K562 (cell line): ENCODE results near the gene SFTPA2.
"Not testable (repeated sequence)": the region's sequence is repeated elsewhere in the genome, so short reads cannot be mapped to it uniquely, and the experiment has no call there.

Experiments used
- BACH1 ChIP-seq: fragments of 200-800 bp; sonication (Bioruptor generic); IDR thresholded peaks from 2 replicates; pipeline ENCODE4 v1.6.1; 2016; ENCODE audit warnings: missing genetic modification characterization, missing compliant biosample characterization
- CEBPB ChIP-seq: fragments of 450-650 bp; IDR thresholded peaks from 2 replicates; pipeline ENCODE4 v1.6.1; 2016; ENCODE audit warnings: missing genetic modification characterization, missing compliant biosample characterization
- EZH2 ChIP-seq: IDR thresholded peaks from 2 replicates; pipeline ENCODE4 v1.6.1; 2012; ENCODE audit warnings: low read depth, mild to moderate bottlenecking, inconsistent platforms, low read length, borderline replicate concordance
- FOXK1 ChIP-seq: sonication (generic); formaldehyde crosslinking; IDR thresholded peaks from 2 replicates; pipeline ENCODE4 v1.8.0; 2022; ENCODE audit warnings: missing genetic modification reagents, mild to moderate bottlenecking, borderline replicate concordance
- MYNN ChIP-seq, 2 experiments: sonication (generic); formaldehyde crosslinking in 1 of 2; IDR thresholded peaks; 2 replicates each; pipeline versions ENCODE4 v1.5.0 to v1.6.1; 2016 to 2020; ENCODE audit warnings: antibody characterized with exemption in 1 of 2, missing genetic modification reagents in 1 of 2
- NRF1 ChIP-seq, 2 experiments: fragments of 450-650 bp; IDR thresholded peaks in 1 of 2; conservative IDR thresholded peaks in 1 of 2; 2 replicates each; pipeline ENCODE4 v1.6.1; 2014; ENCODE audit warnings: mild to moderate bottlenecking in 2 of 2
- SRF ChIP-seq, 2 experiments: fragments of 250-450, 450-650 bp in 1 of 2; sonication (Bioruptor Pico) in 1 of 2; sonication (generic) in 1 of 2; formaldehyde crosslinking; IDR thresholded peaks; 2 replicates each; pipeline versions ENCODE4 v1.5.0 to v1.5.1; 2020 to 2022; ENCODE audit warnings: mild to moderate bottlenecking in 1 of 2, missing genetic modification reagents in 1 of 2
- XRCC4 ChIP-seq: IDR thresholded peaks from one replicate; pipeline ENCODE4 v1.6.1; 2011; ENCODE audit not compliant: insufficient read depth, insufficient read length; ENCODE audit errors: extremely low read depth
- TF ChIP-seq, protein P1 (sequence below): sonication (generic); formaldehyde crosslinking; IDR thresholded peaks from 2 replicates; pipeline ENCODE4 v1.9.0; 2022; ENCODE audit warnings: mild to moderate bottlenecking, missing genetic modification reagents
- TF ChIP-seq, protein P2 (sequence below): fragments of 250-450 bp; sonication (Bioruptor Pico); IDR thresholded peaks from 2 replicates; pipeline ENCODE4 v1.5.0; 2021; ENCODE audit warnings: mild to moderate bottlenecking, borderline replicate concordance
- TF ChIP-seq, protein P3 (sequence below): fragments of 200-800 bp; sonication (Bioruptor generic); IDR thresholded peaks from 2 replicates; pipeline ENCODE4 v1.6.1; 2016; ENCODE audit warnings: missing genetic modification characterization, missing compliant biosample characterization
- TF ChIP-seq, protein P4 (sequence below): sonication (generic); formaldehyde crosslinking; IDR thresholded peaks from 2 replicates; pipeline ENCODE4 v1.8.0; 2022; ENCODE audit warnings: mild to moderate bottlenecking, missing genetic modification reagents

DNA sequence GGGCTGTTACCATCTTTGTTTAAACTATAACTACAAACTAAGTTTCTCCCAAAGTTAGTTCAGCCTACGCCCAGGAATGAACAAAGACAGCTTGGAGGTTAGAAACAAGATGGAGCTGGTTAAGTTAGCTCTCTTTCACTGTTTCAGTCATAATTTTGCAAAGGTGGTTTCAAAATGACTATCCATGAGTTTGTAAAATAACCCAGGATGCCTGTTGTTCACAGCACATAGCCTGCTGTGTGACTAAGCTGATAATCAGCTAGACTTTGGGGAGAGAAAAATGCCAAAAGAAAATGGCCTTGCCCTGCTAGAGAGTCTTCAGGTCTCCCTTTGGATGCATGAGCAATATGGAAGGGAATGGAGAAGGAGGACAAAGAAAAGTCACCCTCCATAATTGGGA, 19.3 kb downstream of the SFTPA2 start:
- TF ChIP-seq CEBPB (tag); NRF1 (conservative IDR thresholded peaks at IDR 0.05 in 1 of 2, IDR thresholded peaks at IDR 0.05 in 1 of 2); FOXK1 (CRISPR knock-in tag); SRF (CRISPR knock-in tag; IDR thresholded peaks at IDR 0.05); EZH2; MYNN (IDR thresholded peaks at IDR 0.05); MYNN (CRISPR knock-in tag; IDR thresholded peaks at IDR 0.05); XRCC4; BACH1: not testable (repeated sequence)
- TF ChIP-seq, protein P1, sequence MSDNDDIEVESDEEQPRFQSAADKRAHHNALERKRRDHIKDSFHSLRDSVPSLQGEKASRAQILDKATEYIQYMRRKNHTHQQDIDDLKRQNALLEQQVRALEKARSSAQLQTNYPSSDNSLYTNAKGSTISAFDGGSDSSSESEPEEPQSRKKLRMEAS (CRISPR knock-in tag): not testable (repeated sequence)
- TF ChIP-seq, protein P2, sequence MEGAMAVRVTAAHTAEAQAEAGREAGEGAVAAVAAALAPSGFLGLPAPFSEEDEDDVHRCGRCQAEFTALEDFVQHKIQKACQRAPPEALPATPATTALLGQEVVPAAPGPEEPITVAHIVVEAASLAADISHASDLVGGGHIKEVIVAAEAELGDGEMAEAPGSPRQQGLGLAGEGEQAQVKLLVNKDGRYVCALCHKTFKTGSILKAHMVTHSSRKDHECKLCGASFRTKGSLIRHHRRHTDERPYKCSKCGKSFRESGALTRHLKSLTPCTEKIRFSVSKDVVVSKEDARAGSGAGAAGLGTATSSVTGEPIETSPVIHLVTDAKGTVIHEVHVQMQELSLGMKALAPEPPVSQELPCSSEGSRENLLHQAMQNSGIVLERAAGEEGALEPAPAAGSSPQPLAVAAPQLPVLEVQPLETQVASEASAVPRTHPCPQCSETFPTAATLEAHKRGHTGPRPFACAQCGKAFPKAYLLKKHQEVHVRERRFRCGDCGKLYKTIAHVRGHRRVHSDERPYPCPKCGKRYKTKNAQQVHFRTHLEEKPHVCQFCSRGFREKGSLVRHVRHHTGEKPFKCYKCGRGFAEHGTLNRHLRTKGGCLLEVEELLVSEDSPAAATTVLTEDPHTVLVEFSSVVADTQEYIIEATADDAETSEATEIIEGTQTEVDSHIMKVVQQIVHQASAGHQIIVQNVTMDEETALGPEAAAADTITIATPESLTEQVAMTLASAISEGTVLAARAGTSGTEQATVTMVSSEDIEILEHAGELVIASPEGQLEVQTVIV (CRISPR knock-in tag): not testable (repeated sequence)
- TF ChIP-seq, protein P3, sequence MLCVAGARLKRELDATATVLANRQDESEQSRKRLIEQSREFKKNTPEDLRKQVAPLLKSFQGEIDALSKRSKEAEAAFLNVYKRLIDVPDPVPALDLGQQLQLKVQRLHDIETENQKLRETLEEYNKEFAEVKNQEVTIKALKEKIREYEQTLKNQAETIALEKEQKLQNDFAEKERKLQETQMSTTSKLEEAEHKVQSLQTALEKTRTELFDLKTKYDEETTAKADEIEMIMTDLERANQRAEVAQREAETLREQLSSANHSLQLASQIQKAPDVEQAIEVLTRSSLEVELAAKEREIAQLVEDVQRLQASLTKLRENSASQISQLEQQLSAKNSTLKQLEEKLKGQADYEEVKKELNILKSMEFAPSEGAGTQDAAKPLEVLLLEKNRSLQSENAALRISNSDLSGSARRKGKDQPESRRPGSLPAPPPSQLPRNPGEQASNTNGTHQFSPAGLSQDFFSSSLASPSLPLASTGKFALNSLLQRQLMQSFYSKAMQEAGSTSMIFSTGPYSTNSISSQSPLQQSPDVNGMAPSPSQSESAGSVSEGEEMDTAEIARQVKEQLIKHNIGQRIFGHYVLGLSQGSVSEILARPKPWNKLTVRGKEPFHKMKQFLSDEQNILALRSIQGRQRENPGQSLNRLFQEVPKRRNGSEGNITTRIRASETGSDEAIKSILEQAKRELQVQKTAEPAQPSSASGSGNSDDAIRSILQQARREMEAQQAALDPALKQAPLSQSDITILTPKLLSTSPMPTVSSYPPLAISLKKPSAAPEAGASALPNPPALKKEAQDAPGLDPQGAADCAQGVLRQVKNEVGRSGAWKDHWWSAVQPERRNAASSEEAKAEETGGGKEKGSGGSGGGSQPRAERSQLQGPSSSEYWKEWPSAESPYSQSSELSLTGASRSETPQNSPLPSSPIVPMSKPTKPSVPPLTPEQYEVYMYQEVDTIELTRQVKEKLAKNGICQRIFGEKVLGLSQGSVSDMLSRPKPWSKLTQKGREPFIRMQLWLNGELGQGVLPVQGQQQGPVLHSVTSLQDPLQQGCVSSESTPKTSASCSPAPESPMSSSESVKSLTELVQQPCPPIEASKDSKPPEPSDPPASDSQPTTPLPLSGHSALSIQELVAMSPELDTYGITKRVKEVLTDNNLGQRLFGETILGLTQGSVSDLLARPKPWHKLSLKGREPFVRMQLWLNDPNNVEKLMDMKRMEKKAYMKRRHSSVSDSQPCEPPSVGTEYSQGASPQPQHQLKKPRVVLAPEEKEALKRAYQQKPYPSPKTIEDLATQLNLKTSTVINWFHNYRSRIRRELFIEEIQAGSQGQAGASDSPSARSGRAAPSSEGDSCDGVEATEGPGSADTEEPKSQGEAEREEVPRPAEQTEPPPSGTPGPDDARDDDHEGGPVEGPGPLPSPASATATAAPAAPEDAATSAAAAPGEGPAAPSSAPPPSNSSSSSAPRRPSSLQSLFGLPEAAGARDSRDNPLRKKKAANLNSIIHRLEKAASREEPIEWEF (CRISPR knock-in tag): not testable (repeated sequence)
- TF ChIP-seq, protein P4, sequence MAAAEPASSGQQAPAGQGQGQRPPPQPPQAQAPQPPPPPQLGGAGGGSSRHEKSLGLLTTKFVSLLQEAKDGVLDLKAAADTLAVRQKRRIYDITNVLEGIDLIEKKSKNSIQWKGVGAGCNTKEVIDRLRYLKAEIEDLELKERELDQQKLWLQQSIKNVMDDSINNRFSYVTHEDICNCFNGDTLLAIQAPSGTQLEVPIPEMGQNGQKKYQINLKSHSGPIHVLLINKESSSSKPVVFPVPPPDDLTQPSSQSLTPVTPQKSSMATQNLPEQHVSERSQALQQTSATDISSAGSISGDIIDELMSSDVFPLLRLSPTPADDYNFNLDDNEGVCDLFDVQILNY: not testable (repeated sequence)
